Right hindlimb (tissue), 1 donor: ENCODE results near the gene GRM2.
"Not testable (repeated sequence)": the region's sequence is repeated elsewhere in the genome, so short reads cannot be mapped to it uniquely, and the experiment has no call there.

Source experiments
- DNase-seq: peaks from one replicate; pipeline ENCODE4 v3.0.0-alpha.2; 2018

GRM2 gene

GRCh38 chr3:51729042-51729633, 22.3 kb downstream of the GRM2 start:
- DNase-seq = no peak

GRCh38 chr3:51733859-51734571, 27.1 kb downstream of the GRM2 start:
- no peak for DNase-seq

GRCh38 chr3:51734572-51734907, 27.7 kb downstream of the GRM2 start:
- no peak for DNase-seq

- no peak for DNase-seq
These were observed 28.2 kb downstream of the GRM2 start for GRCh38 chr3:51735039-51735438.

- DNase-seq = no peak
These were observed 29.1 kb downstream of the GRM2 start for GRCh38 chr3:51735950-51736349.

- no peak for DNase-seq
These were observed 32.2 kb downstream of the GRM2 start for GRCh38 chr3:51739110-51739509.

- DNase-seq = not testable (repeated sequence)
These were observed 35.5 kb downstream of the GRM2 start for GRCh38 chr3:51742320-51742719.

- DNase-seq = not testable (repeated sequence)
These were observed 36.1 kb downstream of the GRM2 start for GRCh38 chr3:51742978-51743377.

- DNase-seq = no peak
These were observed 41.0 kb downstream of the GRM2 start for GRCh38 chr3:51747840-51748239.

- no peak for DNase-seq
These were observed 41.5 kb downstream of the GRM2 start for GRCh38 chr3:51748327-51748726.

GRCh38 chr3:51750878-51751277, 44.0 kb downstream of the GRM2 start:
- DNase-seq = no peak

GRCh38 chr3:51751287-51751686, 44.4 kb downstream of the GRM2 start:
- DNase-seq = no peak

- DNase-seq = not testable (repeated sequence)
These were observed 47.2 kb downstream of the GRM2 start for GRCh38 chr3:51753763-51754750.

GRCh38 chr3:51759203-51759602, 52.3 kb downstream of the GRM2 start:
- DNase-seq = no peak
